Measurements from ENCODE around the gene RBMS1. TPM values are rescaled to one million over a fixed set of nuclear protein-coding genes. Genes with fewer than 3 reads are reported as not detected.

The RBMS1 gene
- total RNA-seq, 1 donor from 2014 or later = 131 TPM

- DNase-seq (ENCODE audit: low spot score) = no peak
These were observed 188.4 kb downstream of the RBMS1 start for GRCh38 chr2:160305081-160305750.

GRCh38 chr2:160303527-160303926 is 190.1 kb downstream of the RBMS1 start:
- no peak for DNase-seq (ENCODE audit: low spot score)

- no peak for DNase-seq (ENCODE audit: low spot score)
These were observed 190.5 kb downstream of the RBMS1 start for GRCh38 chr2:160303076-160303475.

- no peak for DNase-seq (ENCODE audit: low spot score)
These were observed 192.2 kb downstream of the RBMS1 start for GRCh38 chr2:160301420-160301819.

GRCh38 chr2:160300203-160300602 is 193.4 kb downstream of the RBMS1 start:
- DNase-seq (ENCODE audit: low spot score) = no peak

GRCh38 chr2:160299540-160299939 is 194.1 kb downstream of the RBMS1 start:
- no peak for DNase-seq (ENCODE audit: low spot score)

GRCh38 chr2:160298960-160299359 is 194.6 kb downstream of the RBMS1 start:
- no peak for DNase-seq (ENCODE audit: low spot score)

- no peak for DNase-seq (ENCODE audit: low spot score)
These were observed 197.9 kb downstream of the RBMS1 start for GRCh38 chr2:160295519-160296207.

- DNase-seq (ENCODE audit: low spot score) = no peak
These were observed 198.7 kb downstream of the RBMS1 start for GRCh38 chr2:160294889-160295288.

- DNase-seq (ENCODE audit: low spot score) = peak; percentile 65
These were observed 199.2 kb downstream of the RBMS1 start for GRCh38 chr2:160294339-160294803.

- peak; percentile 49 for DNase-seq (ENCODE audit: low spot score)
These were observed 200.1 kb downstream of the RBMS1 start for GRCh38 chr2:160293391-160294091.

GRCh38 chr2:160292225-160292624 is 201.4 kb downstream of the RBMS1 start:
- DNase-seq (ENCODE audit: low spot score) = peak; percentile 28

- DNase-seq (ENCODE audit: low spot score) = no peak
These were observed 202.2 kb downstream of the RBMS1 start for GRCh38 chr2:160291382-160291781.

GRCh38 chr2:160290598-160290997 is 203.0 kb downstream of the RBMS1 start:
- no peak for DNase-seq (ENCODE audit: low spot score)

- no peak for DNase-seq (ENCODE audit: low spot score)
These were observed 203.8 kb downstream of the RBMS1 start for GRCh38 chr2:160289831-160290230.

- DNase-seq (ENCODE audit: low spot score) = no peak
These were observed 204.5 kb downstream of the RBMS1 start for GRCh38 chr2:160289126-160289525.

GRCh38 chr2:160288324-160288723 is 205.3 kb downstream of the RBMS1 start:
- no peak for DNase-seq (ENCODE audit: low spot score)

GRCh38 chr2:160287476-160287875 is 206.1 kb downstream of the RBMS1 start:
- no peak for DNase-seq (ENCODE audit: low spot score)

GRCh38 chr2:160286551-160286950 is 207.1 kb downstream of the RBMS1 start:
- no peak for DNase-seq (ENCODE audit: low spot score)

- no peak for DNase-seq (ENCODE audit: low spot score)
These were observed 209.9 kb downstream of the RBMS1 start for GRCh38 chr2:160283675-160284074.

GRCh38 chr2:160282063-160282580 is 211.5 kb downstream of the RBMS1 start:
- DNase-seq (ENCODE audit: low spot score) = no peak

- no peak for DNase-seq (ENCODE audit: low spot score)
These were observed 212.4 kb downstream of the RBMS1 start for GRCh38 chr2:160281213-160281612.

Measured in umbilical cord (tissue), 2 donors.